Cardiac fibroblast (primary cell): Measurements from ENCODE around the gene ZSCAN25.
"Not testable (repeated sequence)": the region's sequence is repeated elsewhere in the genome, so short reads cannot be mapped to it uniquely, and the experiment has no call there.

Source experiments
- DNase-seq, 2 donors: peaks; one replicate each; pipeline versions ENCODE4 v3.0.0 to v3.0.0-alpha.2; 2010; ENCODE audit warnings: low read depth in 2 of 2
- H3K4me3 ChIP-seq, 2 donors: replicated peaks in 1 of 2; 1 replicate in 1 of 2; 2 replicates in 1 of 2; pipeline ENCODE4 v1.5.1; 2011; ENCODE audit warnings: low read depth in 2 of 2, low read length in 2 of 2, mild to moderate bottlenecking in 2 of 2, moderate library complexity in 1 of 2
- CTCF ChIP-seq: IDR thresholded peaks from one replicate; pipeline ENCODE4 v1.5.1; 2011; ENCODE audit warnings: low read depth, mild to moderate bottlenecking, low read length, inconsistent platforms

Gene ZSCAN25

DNA sequence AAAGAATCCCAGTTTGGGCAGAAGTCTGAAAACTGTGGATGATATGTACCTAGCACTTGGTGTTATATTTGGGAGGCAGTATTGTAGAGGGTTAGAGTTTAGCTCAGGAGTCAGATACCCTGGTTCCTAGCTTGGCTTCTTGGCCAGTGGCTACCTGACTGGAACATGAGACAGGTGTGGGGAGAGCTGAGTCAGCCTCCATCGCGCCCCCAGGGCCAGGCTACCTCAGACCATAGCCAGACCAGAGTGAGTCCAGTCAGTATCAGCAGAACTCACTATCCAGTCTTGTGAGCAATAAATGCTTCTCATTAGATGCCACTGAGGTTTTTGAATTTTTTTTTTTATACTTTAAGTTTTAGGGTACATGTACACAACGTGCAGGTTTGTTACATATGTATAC is 37.0 kb downstream of the ZSCAN25 start:
- no peak overlapping the region for H3K4me3 ChIP-seq
- DNase-seq = no peak
- TF ChIP-seq CTCF = no peak

DNA sequence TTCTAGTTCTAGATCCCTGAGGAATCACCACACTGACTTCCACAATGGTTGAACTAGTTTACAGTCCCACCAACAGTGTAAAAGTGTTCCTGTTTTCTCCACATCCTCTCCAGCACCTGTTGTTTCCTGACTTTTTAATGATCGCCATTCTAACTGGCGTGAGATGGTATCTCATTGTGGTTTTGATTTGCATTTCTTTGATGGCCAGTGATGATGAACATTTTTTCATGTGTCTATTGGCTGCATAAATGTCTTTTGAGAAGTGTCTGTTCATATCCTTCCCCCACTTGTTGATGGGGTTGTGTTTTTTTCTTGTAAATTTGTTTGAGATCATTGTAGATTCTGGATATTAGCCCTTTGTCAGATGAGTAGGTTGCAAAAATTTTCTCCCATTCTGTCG is 37.9 kb downstream of the ZSCAN25 start:
- DNase-seq, H3K4me3 ChIP-seq: not testable (repeated sequence)

DNA sequence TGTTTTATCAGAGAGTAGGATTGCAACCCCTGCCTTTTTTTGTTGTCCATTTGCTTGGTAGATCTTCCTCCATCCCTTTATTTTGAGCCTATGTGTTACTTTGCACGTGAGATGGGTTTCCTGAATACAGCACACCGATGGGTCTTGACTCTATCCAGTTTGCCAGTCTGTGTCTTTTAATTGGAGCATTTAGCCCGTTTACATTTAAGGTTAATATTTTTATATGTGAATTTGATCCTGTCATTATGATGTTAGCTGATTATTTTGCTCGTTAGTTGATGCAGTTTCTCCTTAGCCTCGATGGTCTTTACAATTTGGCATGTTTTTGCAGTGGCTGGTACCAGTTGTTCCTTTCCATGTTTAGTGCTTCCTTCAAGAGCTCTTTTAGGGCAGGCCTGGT is 41.1 kb downstream of the ZSCAN25 start:
- DNase-seq, H3K4me3 ChIP-seq: not testable (repeated sequence)

DNA sequence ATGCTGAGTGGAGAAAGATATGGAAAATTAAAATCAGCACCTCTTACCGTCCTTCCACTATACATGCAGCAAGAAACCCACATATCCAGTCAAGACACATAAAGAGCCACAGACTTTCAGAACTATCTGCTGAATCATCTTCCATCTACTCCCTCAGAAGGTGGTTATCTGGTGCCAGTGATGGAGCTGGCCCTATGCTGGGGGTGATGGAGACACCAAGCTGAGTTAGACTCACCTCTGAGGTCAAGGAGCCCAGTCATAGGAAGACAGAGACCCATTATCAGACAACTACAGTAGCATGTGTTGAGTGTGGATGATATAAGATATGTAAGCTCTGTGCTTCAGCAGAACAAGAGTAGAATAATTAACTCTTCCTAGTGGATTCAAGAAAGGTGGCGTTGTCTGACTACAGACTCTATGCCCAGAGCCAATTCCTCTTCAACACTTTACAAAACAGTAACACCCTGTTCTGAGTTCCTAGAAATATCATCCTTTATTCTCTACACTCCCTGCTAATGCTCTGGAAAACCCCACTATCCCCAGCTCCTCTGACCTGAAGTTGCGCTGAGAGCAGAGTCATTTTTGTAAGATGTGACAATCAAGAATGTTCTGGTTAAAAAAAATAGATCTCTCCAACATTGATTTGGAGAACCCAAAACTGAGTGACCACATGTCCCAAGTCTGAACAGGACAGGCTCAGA is 48.7 kb downstream of the ZSCAN25 start:
- no peak overlapping the region for H3K4me3 ChIP-seq
- DNase-seq = no peak
- TF ChIP-seq CTCF = no peak

- DNase-seq = no peak
- TF ChIP-seq CTCF = no peak
- H3K4me3 ChIP-seq = no peak overlapping the region
Observed at GRCh38 chr7:99666013-99666395, 49.3 kb downstream of the ZSCAN25 start.

DNA sequence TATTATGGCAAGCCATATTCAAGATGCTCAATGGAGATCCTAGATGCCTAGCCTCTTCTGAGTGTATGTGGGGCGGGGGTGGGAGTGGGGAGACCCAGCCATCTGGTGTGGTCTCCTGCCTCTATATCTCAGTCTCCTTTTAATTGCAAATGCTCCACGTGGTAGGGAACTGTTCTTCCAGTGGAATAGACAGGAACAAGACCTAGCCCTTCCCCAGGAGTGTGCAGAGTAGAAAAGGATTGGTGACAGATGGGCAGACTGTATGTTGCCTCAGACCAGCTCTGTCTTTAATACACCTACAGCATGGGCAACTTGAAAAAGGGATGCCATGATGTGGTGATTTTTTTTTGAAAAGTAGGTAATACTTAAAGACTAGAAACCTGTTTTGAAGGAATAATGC is 50.4 kb downstream of the ZSCAN25 start:
- no peak for DNase-seq
- TF ChIP-seq CTCF = no peak
- H3K4me3 ChIP-seq = no peak overlapping the region

DNA sequence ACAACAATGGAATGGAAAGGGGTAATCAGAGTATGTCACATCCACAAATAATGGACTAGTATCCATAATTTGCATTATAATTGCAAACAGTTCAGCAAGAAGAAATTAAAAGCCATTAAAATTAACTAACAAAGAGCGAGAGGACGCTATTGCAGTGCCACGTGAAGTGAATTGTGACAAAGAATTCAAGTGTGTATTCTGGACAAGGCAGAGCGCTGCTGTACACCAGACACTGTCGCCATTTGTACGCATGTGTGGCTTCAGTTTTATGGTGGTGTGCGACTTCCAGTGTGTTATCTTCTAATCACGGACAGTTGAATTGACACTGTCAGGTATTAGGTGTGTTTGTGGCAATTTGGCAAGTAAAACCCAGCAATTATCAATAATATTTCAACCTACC is 51.8 kb downstream of the ZSCAN25 start:
- DNase-seq = no peak
- no peak overlapping the region for H3K4me3 ChIP-seq
- TF ChIP-seq CTCF = no peak

DNA sequence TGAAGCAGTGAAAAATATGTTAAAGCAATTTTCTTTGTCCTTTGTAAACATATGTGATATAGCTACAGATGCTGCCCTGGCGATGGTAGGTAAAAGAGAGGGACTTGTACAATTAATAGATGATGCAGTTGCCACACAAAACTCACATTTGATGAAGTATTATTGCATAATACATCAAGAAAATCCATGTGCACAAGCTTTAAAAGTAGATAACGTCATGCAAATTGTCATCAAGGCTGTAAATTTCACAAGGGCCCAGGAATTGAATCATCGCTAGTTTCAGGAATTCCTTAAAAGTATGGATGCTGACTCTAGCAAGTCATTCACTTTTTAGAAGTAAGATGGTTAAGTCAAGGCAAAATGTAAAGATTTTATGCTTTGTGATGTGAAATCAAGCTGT is 53.0 kb downstream of the ZSCAN25 start:
- TF ChIP-seq CTCF = no peak
- H3K4me3 ChIP-seq = no peak overlapping the region
- DNase-seq = no peak
